NB4 (cell line): ENCODE measurements around the gene FANCG.

ENCODE experiments used
- DNase-seq: peaks from one replicate; pipeline ENCODE4 v3.0.0; 2010; ENCODE audit warnings: low read depth
- H3K4me3 ChIP-seq: one replicate; pipeline ENCODE4 v1.5.1; 2011; ENCODE audit warnings: mild to moderate bottlenecking, low read depth, low read length, moderate library complexity
- MYC ChIP-seq: IDR thresholded peaks from 2 replicates; pipeline ENCODE4 v1.6.1; 2011; ENCODE audit warnings: low read depth, low read length
- POLR2A ChIP-seq: IDR thresholded peaks from 2 replicates; pipeline ENCODE4 v1.6.1; 2011; ENCODE audit warnings: mild to moderate bottlenecking; ENCODE audit not compliant: insufficient read length; ENCODE audit errors: extremely low read depth
- TF ChIP-seq, protein P1 (sequence below): IDR thresholded peaks from one replicate; pipeline ENCODE4 v1.5.1; 2012; ENCODE audit warnings: low read depth, low read length
- TF ChIP-seq, protein P2 (sequence below): IDR thresholded peaks from 2 replicates; pipeline ENCODE4 v1.6.1; 2011; ENCODE audit warnings: low read depth, low read length

The FANCG gene

DNA sequence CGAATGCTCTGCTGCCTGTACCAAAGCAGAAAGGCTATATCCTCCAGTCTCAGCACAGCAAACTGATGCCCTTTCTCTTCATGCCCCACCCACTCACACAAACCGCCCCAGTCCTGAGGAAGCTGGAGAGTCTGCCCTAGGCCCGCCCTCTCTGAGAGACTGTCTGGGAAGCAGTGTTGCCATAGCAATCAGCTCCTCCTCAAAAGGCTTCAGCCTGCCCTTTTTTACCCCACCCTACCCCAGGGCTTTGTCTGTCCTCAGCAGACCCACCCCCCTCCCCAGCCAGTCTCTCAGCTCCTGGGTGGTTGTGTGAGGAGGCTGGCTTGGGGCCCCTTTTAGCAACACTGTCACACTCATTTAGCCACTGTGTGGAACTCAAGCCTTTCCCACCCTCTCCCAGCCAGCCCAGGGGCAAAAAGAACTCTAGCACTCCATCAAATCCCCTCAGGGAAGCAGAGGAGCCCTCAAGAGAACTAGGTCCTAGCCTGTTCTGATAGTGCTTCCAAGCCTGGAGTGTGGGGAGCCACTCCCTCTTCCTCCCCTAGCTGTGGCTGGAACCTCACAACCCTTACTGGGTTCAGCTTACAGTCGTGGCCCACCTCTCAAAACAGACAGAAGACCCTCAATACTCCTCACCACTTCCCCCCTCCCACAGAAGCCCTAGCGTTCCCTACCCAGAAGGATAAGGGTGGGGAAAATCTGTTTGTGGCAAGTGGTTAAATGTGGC lies 34.5 kb upstream of the FANCG start:
- peak; percentile 25 for TF ChIP-seq MYC
- TF ChIP-seq, protein P1, sequence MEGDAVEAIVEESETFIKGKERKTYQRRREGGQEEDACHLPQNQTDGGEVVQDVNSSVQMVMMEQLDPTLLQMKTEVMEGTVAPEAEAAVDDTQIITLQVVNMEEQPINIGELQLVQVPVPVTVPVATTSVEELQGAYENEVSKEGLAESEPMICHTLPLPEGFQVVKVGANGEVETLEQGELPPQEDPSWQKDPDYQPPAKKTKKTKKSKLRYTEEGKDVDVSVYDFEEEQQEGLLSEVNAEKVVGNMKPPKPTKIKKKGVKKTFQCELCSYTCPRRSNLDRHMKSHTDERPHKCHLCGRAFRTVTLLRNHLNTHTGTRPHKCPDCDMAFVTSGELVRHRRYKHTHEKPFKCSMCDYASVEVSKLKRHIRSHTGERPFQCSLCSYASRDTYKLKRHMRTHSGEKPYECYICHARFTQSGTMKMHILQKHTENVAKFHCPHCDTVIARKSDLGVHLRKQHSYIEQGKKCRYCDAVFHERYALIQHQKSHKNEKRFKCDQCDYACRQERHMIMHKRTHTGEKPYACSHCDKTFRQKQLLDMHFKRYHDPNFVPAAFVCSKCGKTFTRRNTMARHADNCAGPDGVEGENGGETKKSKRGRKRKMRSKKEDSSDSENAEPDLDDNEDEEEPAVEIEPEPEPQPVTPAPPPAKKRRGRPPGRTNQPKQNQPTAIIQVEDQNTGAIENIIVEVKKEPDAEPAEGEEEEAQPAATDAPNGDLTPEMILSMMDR, result no peak
- DNase-seq, result peak; percentile 99
- H3K4me3 ChIP-seq, result peak overlapping the region; percentile 68

DNA sequence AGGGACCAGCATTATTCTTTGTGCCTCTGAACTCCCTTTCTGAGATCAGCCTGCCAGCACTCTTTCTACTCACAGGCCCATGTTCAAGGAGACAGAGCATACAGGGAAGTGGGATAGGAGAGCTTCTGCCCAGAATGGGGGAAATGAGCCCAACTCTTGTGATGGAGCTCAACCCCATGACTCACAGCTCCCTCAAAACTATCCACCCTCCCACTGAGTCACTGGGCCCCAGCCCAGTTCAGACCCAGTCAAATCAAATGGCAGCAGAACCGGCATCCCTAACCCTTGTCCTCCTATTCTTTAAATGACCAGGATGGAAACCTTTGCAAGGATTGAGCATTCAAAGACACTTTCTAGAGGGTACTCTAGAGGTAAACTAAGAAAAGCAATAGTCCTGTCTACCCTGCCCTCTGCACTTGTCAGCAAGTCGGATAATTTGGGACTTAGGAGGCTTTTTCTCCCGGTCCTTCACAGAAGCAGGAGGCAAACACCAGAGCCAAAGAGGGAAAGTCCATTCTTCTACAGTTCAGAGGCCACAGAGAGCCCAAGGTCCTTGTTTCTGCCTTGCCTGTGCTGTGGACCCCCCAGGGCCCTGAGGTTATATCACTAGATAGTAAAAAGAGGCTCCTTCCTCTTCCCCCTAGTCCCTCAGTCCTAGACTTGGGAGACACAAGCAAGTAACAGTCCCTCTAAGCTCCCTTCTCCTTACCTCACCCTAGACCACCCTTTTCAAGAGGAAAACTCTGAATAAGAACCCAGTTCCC lies 32.7 kb upstream of the FANCG start:
- TF ChIP-seq, protein P2, sequence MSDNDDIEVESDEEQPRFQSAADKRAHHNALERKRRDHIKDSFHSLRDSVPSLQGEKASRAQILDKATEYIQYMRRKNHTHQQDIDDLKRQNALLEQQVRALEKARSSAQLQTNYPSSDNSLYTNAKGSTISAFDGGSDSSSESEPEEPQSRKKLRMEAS, result no peak
- TF ChIP-seq MYC, result no peak
- no peak for TF ChIP-seq POLR2A
- no peak overlapping the region for H3K4me3 ChIP-seq
- peak; percentile 47 for DNase-seq

DNA sequence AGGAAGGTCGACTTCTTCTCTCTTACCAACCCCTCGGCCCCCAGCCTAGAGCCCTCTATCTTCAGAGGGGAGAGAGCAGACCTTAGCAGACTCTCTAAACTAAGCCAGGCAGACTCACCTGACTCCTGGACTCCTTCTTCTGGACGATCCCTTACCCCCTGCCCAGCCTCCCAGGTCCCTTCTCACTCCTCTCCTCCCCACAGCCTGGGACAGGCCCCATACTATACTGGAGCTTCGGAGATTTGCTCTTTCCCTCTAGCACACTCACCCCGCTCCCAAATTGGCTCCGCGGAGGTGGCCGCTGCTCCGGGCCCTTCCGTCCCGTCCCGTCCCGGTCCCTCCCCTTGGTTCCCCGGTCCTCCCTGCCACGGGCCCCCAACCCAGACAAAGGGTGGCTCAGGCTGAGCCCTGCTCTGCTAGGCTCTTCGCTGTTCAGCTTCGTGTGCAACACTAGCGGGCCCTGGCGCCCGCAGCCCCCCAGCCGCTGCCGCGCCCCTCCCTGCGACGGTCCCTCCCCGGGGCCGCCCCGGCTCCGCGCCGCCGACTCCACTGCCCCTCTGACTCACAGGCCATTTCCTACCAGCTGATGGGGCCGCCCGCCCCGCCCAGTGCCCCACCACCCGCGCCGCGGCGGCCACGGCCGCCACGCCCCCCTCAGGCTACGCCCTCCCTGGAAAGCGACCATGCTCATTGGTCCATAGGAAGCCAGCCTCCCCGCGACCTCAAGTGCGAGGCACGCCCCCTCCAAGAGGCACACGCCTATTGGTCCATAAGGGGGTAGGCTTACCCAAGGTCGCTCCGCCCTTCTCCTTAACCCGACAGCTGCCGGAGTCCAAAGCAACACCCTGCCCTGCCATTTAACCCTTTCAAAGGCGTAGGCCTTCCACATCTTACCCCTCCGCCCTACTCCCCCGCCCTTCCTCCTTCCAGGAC lies 31.5 kb upstream of the FANCG start:
- TF ChIP-seq POLR2A, result no peak
- TF ChIP-seq, protein P2, result peak; percentile 44; the same call in 1 of the 2 replicates
- peak overlapping the region; percentile 55 for H3K4me3 ChIP-seq
- DNase-seq, result peak; percentile 100

DNA sequence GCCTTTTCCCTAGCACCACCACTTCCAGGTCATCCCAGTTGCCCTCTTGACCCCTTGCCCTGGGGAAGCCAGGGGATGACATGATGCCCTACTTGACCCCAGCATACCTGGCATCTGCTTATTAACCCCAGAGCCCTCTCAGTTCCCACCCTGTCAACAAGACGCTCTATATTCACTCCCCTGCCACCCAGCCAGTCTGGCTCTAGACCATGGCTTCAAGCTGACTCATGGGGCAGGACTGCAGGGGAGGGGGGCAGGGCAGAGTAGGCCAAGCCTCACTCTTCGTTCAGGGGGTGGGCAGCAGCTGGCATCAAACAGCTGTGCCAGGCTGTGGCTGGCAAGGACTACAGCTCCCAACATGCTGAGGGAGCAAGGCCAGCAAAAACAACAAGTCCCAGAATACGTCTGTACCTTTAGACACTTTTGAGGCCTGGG lies 30.6 kb upstream of the FANCG start:
- no peak overlapping the region for H3K4me3 ChIP-seq

DNA sequence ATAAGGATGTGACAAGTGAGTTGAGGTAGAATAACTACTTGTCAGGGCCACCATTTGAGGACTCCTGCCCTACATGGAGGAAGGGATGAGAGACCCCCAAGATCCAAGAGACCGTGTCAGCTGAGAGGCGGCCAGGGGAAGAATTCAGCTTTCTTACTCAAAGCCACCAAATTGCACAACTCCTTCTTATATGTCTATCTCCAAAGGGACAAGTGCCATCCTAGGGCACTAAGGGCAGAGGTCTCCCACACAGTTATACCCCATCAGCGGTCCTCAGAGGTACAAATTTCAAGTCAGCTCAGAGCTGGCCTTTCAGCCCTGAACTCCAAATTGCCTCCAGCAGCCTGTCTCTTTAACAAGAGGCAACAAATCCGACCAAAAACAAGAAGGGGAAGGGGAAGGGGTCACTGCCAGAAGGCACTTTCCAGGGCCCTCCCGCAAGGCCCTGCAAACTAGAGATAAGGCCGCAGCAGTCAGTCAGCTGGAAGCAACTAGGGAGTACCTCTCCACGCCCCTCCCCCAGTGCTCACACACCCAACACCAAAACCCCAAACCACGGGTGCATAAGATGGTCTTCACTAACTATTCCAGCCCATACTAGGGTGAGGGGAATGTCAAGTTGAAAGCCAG lies 29.3 kb upstream of the FANCG start:
- TF ChIP-seq MYC, result no peak
- TF ChIP-seq POLR2A, result no peak
- TF ChIP-seq, protein P2, result no peak
- TF ChIP-seq, protein P1, result no peak
- DNase-seq, result peak; percentile 76
- no peak overlapping the region for H3K4me3 ChIP-seq

More for the DNA sequence above, 30.6 kb upstream of the FANCG start:
- peak; percentile 39 for DNase-seq
- TF ChIP-seq MYC, result no peak
- TF ChIP-seq, protein P2, result no peak
- TF ChIP-seq, protein P1, result no peak
- no peak for TF ChIP-seq POLR2A

DNA sequence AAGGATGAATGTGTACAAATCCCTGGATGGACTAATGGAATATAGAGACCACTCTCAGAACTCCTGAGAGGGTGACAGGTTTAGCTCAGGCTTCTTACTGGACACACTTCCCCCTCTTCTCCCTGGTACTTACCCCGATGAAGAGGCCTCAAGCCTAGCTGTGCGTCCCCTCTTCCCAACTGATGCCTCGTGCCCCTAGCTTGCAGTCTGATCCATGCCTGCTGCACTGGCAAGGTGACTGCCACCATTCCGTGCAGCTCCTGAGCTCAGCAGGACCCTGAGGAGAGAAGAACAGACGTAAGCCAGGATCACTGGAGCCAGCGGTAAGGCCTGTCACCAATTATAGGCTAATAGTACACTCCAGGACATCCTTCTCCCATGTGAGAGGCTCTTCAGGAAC lies 28.7 kb upstream of the FANCG start:
- TF ChIP-seq POLR2A, result no peak
- TF ChIP-seq, protein P1, result no peak
- TF ChIP-seq MYC, result no peak
- TF ChIP-seq, protein P2, result no peak
- no peak for DNase-seq
- no peak overlapping the region for H3K4me3 ChIP-seq
